Stimulated activated CD4-positive, alpha-beta T cell treated with anti-CD3 and anti-CD28 coated beads, Interleukin-12 subunit alpha, Interleukin-12 subunit beta, amount 100 ng/mL, for 4 hours (primary cell): Measurements from ENCODE around the gene GJA9.

Experiments
- DNase-seq: peaks from one replicate; pipeline ENCODE4 v3.0.0-alpha.2; 2020

GJA9 gene

DNA sequence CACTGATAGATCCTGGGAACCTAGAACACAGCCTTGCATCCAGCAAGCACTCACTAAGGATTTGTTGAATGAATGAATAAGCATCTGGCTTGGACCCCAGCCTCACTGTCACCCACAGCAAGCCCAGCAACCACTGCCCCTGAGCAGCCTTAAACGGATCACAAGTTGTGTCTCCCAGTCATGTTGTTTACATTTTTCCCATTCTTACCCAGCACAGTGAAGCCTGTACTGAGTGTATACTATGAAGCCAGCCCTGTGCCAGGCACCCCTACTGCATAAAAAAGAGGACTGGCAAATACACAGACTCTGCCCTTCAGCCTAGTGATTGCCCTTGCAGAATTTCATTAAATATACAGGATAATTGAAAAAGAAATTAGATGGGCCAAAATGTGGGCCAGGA lies 52.0 kb downstream of the GJA9 start:
- DNase-seq = no peak

DNA sequence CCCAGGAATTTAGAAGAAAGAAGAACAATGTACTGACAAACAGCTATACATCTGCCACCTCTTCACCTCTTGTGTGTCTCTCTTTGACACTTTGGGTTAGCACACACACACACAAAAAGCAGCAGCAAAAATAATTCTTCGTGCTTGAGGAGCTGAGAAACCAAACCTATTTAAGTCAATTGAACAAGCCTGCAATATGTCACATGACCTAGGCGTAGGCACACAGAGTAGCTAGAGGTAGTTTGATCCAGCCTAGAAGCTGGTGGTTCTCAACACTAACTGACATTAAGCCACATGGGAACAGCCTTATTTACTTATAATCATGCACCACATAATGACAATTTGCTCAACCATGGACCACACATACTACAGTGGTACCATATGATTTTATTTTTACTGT lies 54.1 kb downstream of the GJA9 start:
- no peak for DNase-seq

DNA sequence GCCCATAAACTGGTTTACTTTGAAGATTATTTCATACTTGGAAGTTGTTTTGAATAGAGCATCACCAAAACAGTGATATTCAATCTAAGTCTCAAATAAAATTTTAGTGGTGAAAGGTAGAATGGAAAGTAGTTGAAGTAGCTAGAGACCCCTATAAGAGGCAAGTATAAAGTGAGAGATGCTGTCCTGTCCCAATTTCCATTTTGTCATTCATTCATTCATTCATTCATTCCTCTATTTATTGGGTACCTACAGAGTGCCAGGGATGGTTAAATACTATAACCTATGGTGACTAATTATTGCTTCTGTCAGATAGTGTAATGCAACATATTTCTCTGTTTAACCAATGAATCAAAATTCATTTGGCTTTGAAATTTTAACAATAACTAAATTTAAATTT lies 54.5 kb downstream of the GJA9 start:
- no peak for DNase-seq

DNA sequence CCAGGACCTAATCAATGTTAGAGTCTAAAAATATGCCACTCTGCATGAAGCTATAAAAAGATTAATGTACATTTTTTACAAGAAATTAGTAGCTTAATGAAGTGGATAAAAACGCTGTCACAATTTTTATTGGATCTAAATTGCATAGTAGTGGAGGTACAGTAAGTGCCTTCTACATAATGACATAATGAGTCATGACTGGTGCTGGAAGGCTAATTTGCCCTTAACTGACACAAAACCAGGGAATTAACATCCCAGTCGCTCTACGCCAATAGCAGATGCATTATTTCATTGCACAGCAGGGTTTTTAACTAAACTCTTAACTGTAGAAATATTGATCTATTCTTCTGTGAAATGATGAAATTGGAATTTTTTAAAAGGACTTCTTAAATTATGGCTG lies 55.1 kb downstream of the GJA9 start:
- no peak for DNase-seq
